MCF 10A (cell line): ENCODE results near the gene EXOC3L1. TPM values are rescaled to one million over a fixed set of nuclear protein-coding genes. Genes with fewer than 3 reads are reported as not detected.

Source experiments
- BruUV-seq: library from RNA; stranded (reverse); fragments of 400-500 nt; replicated peaks from 2 replicates; lab custom pipeline; 2021; lab: Mats Ljungman, UMichigan
- CTCF ChIA-PET: fragments of 300-600 bp; sonication (Branson Sonifier 250); formaldehyde crosslinking; extraction: SDS; loops from one replicate; lab custom pipeline; 2021; ENCODE audit warnings: antibody characterized with exemption, inconsistent platforms; lab: Yijun Ruan, JAX
- POLR2A ChIA-PET: fragments of 300-600, 350-650 bp; sonication (Branson Sonifier 250); formaldehyde crosslinking; extraction: SDS; loops from one replicate; lab custom pipeline; 2020; ENCODE audit warnings: antibody characterized with exemption, inconsistent platforms; lab: Yijun Ruan, JAX
- DNase-seq: peaks from one replicate; pipeline ENCODE4 v3.0.0-alpha.2; 2018; ENCODE audit not compliant: unreplicated experiment
- H3K27ac Mint-ChIP-seq: one replicate; pipeline ENCODE4 v1.8.0; 2022; ENCODE audit warnings: mild to moderate bottlenecking, low read depth, mixed read lengths; ENCODE audit not compliant: unreplicated experiment
- H3K27me3 Mint-ChIP-seq: one replicate; pipeline ENCODE4 v1.8.0; 2022; ENCODE audit warnings: mixed read lengths; ENCODE audit not compliant: insufficient read depth, unreplicated experiment
- H3K36me3 Mint-ChIP-seq: one replicate; pipeline ENCODE4 v1.8.0; 2022; ENCODE audit warnings: mild to moderate bottlenecking, moderate library complexity, mixed read lengths; ENCODE audit not compliant: insufficient read depth, unreplicated experiment
- H3K4me1 Mint-ChIP-seq: one replicate; pipeline ENCODE4 v1.8.0; 2022; ENCODE audit warnings: mixed read lengths; ENCODE audit not compliant: insufficient read depth, unreplicated experiment
- H3K4me3 Mint-ChIP-seq: one replicate; pipeline ENCODE4 v1.8.0; 2022; ENCODE audit warnings: mild to moderate bottlenecking, moderate library complexity, mixed read lengths; ENCODE audit not compliant: unreplicated experiment
- H3K9me3 Mint-ChIP-seq: one replicate; pipeline ENCODE4 v1.8.0; 2022; ENCODE audit warnings: mixed read lengths; ENCODE audit not compliant: unreplicated experiment
- intact Hi-C: fragments of 100-400 bp; cut with micrococcal nuclease; formaldehyde crosslinking; loops from 2 replicates; pipeline ENCODE4 v1.14.1; 2022
- total RNA-seq: library from RNA; stranded (reverse); gene quantifications from 2 replicates; pipeline ENCODE4 v1.2.3, GENCODE V29; 2022
- TF ChIP-seq, protein P1 (sequence below): fragments of 200-600 bp; IDR thresholded peaks from one replicate; pipeline ENCODE4 v1.8.0; 2022; ENCODE audit warnings: antibody characterized with exemption, mild to moderate bottlenecking; ENCODE audit not compliant: unreplicated experiment

Gene EXOC3L1
- total RNA-seq, 1 experiment from 2014 or later = not detected

DNA sequence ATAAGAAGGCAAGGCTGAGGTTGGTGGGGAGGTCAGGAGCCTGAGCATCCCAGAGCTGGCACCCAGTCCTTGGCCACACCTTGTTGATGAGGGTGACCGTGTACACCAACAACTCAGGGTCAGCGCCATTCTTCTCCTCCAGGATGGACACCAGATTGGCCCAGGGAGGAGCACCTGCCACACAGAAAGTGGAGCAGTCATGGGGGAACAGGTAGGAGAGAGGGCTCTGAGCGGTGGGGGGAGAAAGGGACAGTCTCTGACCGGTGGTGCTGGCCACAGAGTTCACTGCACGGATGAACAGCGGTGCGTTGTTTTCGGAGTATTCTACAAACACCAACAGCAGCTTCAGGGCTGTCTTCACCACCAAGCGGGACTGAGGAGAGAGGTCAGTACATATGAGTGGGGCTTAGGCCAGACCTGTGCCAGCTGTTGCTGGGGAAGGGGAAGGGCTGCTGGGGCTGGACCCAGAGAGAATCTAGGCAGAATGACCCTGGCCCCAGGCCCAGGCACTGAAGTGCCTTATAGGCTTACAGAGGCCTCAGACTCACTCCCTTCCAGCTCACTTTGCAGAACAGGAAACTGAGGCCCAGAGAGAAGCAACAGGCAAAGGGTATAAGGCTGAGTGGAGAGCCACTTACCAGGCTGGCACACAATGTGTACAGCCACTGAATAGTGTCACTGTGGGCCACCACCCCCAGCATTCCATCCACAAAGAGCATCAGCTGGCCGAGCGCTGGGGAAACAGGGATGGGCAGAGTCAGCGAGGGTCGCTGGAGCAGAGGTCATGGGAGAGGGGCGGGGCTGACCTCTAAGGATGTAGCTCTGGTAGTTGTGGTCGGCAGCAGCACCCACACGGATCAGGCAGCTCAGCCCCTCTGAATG lies 47.7 kb upstream of the EXOC3L1 start:
- ChIA-PET CTCF (interaction anchor here (0.6 to 1.4 kb wide), 4 partner anchors 9 to 38 kb away, joined by 3 to 6 read pairs (median 4); partner anchors contain the start of gene TMEM208), POLR2A (interaction anchor here (1.2 to 4.2 kb wide), 2 partner anchors 10 kb away, joined by 3 to 22 read pairs; partner anchors contain the start of genes FHOD1 and TMEM208)
- no peak for DNase-seq
- Mint-ChIP-seq H3K36me3 (peaks cover 39% of the 10 kb centered on the region), H3K27me3 (no peaks in the 10 kb centered on the region), H3K4me1 (peaks cover 16% of the 10 kb centered on the region), H3K27ac (no peak overlapping the region), H3K4me3 (no peak overlapping the region), H3K9me3 (no peaks in the 10 kb centered on the region)
- intact Hi-C loops = no loop called here
- no TSS peak for BruUV-seq
- TF ChIP-seq, protein P1, sequence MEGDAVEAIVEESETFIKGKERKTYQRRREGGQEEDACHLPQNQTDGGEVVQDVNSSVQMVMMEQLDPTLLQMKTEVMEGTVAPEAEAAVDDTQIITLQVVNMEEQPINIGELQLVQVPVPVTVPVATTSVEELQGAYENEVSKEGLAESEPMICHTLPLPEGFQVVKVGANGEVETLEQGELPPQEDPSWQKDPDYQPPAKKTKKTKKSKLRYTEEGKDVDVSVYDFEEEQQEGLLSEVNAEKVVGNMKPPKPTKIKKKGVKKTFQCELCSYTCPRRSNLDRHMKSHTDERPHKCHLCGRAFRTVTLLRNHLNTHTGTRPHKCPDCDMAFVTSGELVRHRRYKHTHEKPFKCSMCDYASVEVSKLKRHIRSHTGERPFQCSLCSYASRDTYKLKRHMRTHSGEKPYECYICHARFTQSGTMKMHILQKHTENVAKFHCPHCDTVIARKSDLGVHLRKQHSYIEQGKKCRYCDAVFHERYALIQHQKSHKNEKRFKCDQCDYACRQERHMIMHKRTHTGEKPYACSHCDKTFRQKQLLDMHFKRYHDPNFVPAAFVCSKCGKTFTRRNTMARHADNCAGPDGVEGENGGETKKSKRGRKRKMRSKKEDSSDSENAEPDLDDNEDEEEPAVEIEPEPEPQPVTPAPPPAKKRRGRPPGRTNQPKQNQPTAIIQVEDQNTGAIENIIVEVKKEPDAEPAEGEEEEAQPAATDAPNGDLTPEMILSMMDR = no peak

DNA sequence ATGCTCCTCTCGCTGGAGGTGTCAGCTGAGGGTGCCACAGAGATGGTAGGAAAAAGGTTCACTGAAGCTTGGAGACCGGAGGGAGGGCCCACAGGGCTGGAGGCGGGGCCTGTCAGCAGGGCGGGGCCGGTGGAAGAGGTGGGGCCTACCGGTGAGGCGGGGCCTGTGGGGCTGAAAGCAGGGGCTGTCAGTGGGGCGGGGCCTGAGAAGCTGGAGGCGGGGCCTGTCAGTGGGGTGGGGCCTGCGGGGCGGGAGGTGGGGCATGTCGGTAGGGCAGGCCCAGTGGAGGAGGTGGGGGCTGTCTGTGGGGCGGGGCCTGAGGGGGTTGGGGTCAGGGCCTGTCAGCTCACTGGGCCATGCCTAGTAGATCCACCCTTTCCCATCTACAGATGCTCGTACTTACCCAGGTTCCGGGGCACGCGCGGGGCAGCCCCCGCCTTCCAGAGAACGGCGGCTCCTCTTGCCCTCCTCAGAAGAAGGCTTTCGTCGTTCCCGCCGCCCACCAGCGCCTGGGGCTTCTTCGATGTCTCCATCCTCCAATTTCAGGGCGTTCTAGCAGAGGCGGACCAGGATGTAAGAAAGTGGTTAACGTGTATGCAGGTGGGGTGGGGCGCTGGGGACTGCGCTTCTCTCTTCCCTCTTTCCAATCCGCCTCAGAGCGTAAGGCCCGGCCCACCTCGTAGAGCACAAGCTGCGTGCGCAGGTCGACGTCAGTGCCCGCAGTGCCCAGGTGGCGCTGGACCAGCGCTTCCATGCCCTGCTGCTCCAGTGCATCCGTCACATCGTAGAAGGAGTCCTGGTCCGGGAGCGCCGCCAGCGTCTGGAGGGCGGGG lies 46.8 kb upstream of the EXOC3L1 start:
- Mint-ChIP-seq H3K4me1 (peaks cover 13% of the 10 kb centered on the region), H3K36me3 (peaks cover 48% of the 10 kb centered on the region), H3K9me3 (no peaks in the 10 kb centered on the region), H3K27me3 (no peaks in the 10 kb centered on the region), H3K27ac (no peak overlapping the region), H3K4me3 (no peak overlapping the region)
- DNase-seq = peak; percentile 70
- ChIA-PET POLR2A (interaction anchor here (0.8 to 4.2 kb wide), 3 partner anchors 9 to 18 kb away, joined by 3 to 22 read pairs (median 4); partner anchors contain the start of gene TMEM208), CTCF (interaction anchor here (1.4 kb wide), 1 partner anchor 9 kb away, joined by 4 read pairs; the partner anchor contains the start of gene TMEM208)
- intact Hi-C loops = no loop called here
- BruUV-seq = no TSS peak
- TF ChIP-seq, protein P1 = no peak

DNA sequence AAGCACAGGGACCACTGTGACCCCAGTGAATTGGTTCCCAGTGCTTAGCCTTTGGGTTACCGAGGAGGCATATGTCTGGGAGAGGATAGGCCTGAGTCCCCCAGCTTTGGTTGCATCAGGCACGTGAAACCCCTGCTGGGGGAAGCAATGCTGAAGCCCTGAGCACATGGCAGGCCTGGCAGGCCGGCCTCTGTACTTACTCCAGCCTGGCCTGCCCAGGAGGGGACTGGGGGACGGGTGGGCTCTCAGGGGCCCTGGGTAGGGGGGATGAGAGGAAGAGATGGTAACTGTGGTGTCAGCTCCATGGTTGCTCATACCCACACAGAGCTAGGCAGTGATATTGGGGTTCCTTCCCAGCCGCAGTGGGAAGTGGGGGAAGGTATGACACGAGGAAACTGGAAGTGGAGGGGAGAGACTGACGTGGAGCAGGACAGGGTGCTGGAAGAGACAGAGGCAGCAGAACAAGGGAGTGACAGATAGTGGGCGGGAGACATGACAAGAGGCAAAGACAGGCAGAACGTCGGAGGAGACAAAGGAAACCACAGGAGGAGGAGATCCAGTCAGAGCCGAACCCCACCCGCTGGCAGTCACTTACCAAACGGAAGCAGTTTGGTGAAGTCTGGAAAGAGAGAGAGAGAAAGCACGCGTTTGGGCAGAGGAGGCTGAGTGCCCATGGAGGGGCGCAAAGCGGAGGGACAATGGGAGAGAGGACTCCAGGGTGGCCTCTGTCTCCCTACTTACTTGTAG lies 46.1 kb upstream of the EXOC3L1 start:
- BruUV-seq = no TSS peak
- Mint-ChIP-seq H3K9me3 (no peaks in the 10 kb centered on the region), H3K36me3 (peaks cover 42% of the 10 kb centered on the region), H3K4me3 (no peak overlapping the region), H3K4me1 (peaks cover 6% of the 10 kb centered on the region), H3K27ac (peak overlapping the region; percentile 17), H3K27me3 (no peaks in the 10 kb centered on the region)
- no peak for DNase-seq
- ChIA-PET POLR2A (interaction anchor here (0.8 to 4.2 kb wide), 5 partner anchors 8 to 17 kb away, joined by 3 to 22 read pairs (median 4); partner anchors contain the start of genes FHOD1 and TMEM208), CTCF (interaction anchor here (0.6 to 1.4 kb wide), 2 partner anchors 9 to 51 kb away, joined by 4 read pairs; partner anchors contain the start of gene TMEM208)
- intact Hi-C loops = no loop called here
- TF ChIP-seq, protein P1 = no peak
